ENCODE measurements around the gene IMPA2. TPM values are rescaled to one million over a fixed set of nuclear protein-coding genes. Genes with fewer than 3 reads are reported as not detected.

Gene IMPA2
- total RNA-seq, 1 donor from 2014 or later, result 41.9 TPM

- peak overlapping the region; percentile 72 for H3K4me2 ChIP-seq
These were observed 664 bp upstream of the IMPA2 start for GRCh38 chr18:11980494-11981191.

DNA sequence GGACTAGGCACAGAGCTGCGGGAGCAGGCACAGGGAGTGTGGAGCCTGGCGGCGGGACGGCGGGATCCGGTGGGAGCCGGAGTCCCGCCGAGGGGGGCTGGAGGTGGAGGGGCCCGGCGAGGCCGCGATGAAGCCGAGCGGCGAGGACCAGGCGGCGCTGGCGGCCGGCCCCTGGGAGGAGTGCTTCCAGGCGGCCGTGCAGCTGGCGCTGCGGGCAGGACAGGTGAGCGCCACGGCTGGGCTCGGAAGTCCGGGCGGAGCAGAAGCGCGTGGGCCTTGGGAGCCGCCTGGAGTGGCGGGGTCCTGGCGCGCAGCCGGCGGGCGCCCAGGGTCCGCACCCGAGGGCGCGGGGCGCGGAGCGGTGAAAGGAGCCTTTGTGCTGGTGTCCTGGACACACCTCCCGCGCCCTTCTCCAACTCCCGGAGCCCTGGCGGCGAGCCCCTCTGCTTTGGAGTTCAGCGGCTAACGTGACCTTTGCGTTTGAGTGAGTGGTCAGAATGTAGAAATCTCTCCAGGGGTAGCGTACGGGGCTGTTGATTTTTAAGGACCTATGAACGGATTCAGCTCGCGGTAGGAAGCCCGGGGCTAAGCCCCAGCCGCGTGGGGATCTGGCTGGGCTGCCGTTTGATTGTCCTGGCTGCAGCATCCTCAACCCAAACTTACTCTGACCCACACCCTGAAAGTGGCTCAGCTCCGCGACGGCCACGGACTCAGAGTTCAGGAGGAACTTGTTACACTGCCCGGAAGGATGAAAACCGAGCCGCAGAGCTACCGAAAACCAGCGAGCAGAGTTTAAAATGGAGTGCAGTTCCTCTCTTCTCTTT lies 448 bp downstream of the IMPA2 start:
- peaks cover 53% of the 10 kb centered on the region for H3K4me1 Mint-ChIP-seq
- H3K9me3 ChIP-seq (ENCODE audit: low read depth), result no peaks in the 10 kb centered on the region
- peak; percentile 87 for DNase-seq (ENCODE audit: low spot score)
- peak; percentile 40 for TF ChIP-seq EZH2 (IDR thresholded peaks at IDR 0.05)
- TF ChIP-seq CTCF (IDR thresholded peaks at IDR 0.05), result peak; percentile 7
- no peak for TF ChIP-seq EZH2phosphoT487 (IDR thresholded peaks at IDR 0.05)
- H3K36me3 Mint-ChIP-seq, result peaks cover 2% of the 10 kb centered on the region
- H3K9me3 Mint-ChIP-seq, result peaks cover 3% of the 10 kb centered on the region
- peak overlapping the region; percentile 91 for H3K4me3 ChIP-seq
- H3K27me3 ChIP-seq, result peaks cover 9% of the 10 kb centered on the region
- H3K4me3 Mint-ChIP-seq, result peak overlapping the region; percentile 97
- peak overlapping the region; percentile 74 for H3K27ac Mint-ChIP-seq
- peaks cover 46% of the 10 kb centered on the region for H3K79me2 ChIP-seq (ENCODE audit: low read depth)
- H3K36me3 ChIP-seq, result no peaks in the 10 kb centered on the region
- peaks cover 37% of the 10 kb centered on the region for H4K20me1 ChIP-seq (ENCODE audit: low read depth)
- peak overlapping the region; percentile 83 for H3K4me2 ChIP-seq
- H3K9ac ChIP-seq, result peak overlapping the region; percentile 21
- peak overlapping the region; percentile 72 for H3K27ac ChIP-seq
- peaks cover 29% of the 10 kb centered on the region for H3K4me1 ChIP-seq
- H2AFZ ChIP-seq (replicated peaks), result peak overlapping the region; percentile 84
- peaks cover 12% of the 10 kb centered on the region for H3K27me3 Mint-ChIP-seq (ENCODE audit: insufficient read depth, low read depth)
- peaks cover 36% of the 10 kb centered on the region for H3F3A ChIP-seq (ENCODE audit: low read depth)

More at GRCh38 chr18:11980494-11981191, 664 bp upstream of the IMPA2 start:
- Mint-ChIP-seq H3K9me3 (peaks cover 3% of the 10 kb centered on the region), H3K4me3 (peak overlapping the region; percentile 86), H3K4me1 (peaks cover 50% of the 10 kb centered on the region), H3K36me3 (peaks cover 2% of the 10 kb centered on the region), H3K27ac (peak overlapping the region; percentile 82), H3K27me3 (ENCODE audit: insufficient read depth, low read depth) (peaks cover 12% of the 10 kb centered on the region)
- Histone ChIP-seq H3K4me1 (peaks cover 22% of the 10 kb centered on the region), H3K27me3 (peaks cover 9% of the 10 kb centered on the region), H3K9ac (no peak overlapping the region), H3K36me3 (no peaks in the 10 kb centered on the region), H3K4me3 (peak overlapping the region; percentile 91), H3K27ac (peak overlapping the region; percentile 77), H4K20me1 (ENCODE audit: low read depth) (peaks cover 26% of the 10 kb centered on the region), H2AFZ (replicated peaks) (peak overlapping the region; percentile 87), H3F3A (ENCODE audit: low read depth) (peaks cover 36% of the 10 kb centered on the region), H3K79me2 (ENCODE audit: low read depth) (peaks cover 35% of the 10 kb centered on the region), H3K9me3 (ENCODE audit: low read depth) (no peaks in the 10 kb centered on the region)
- DNase-seq (ENCODE audit: low spot score), result peak; percentile 99
- TF ChIP-seq EZH2 (IDR thresholded peaks at IDR 0.05) (no peak), CTCF (IDR thresholded peaks at IDR 0.05) (no peak), EZH2phosphoT487 (IDR thresholded peaks at IDR 0.05) (no peak)

GRCh38 chr18:11982981-11983380 lies 1.7 kb downstream of the IMPA2 start:
- peak overlapping the region; percentile 97 for H3K4me3 Mint-ChIP-seq

More at GRCh38 chr18:11982981-11983380, 1.7 kb downstream of the IMPA2 start:
- H3K36me3 ChIP-seq, result no peaks in the 10 kb centered on the region
- no peak overlapping the region for H3K27ac ChIP-seq
- H3F3A ChIP-seq (ENCODE audit: low read depth), result peaks cover 36% of the 10 kb centered on the region
- Mint-ChIP-seq H3K4me1 (peaks cover 46% of the 10 kb centered on the region), H3K27ac (no peak overlapping the region), H3K27me3 (ENCODE audit: insufficient read depth, low read depth) (peaks cover 13% of the 10 kb centered on the region), H3K36me3 (peaks cover 2% of the 10 kb centered on the region), H3K9me3 (peaks cover 3% of the 10 kb centered on the region)
- H3K27me3 ChIP-seq, result peaks cover 9% of the 10 kb centered on the region
- no peak overlapping the region for H3K9ac ChIP-seq
- H2AFZ ChIP-seq (replicated peaks), result no peak overlapping the region
- peaks cover 29% of the 10 kb centered on the region for H3K4me1 ChIP-seq
- no peak for DNase-seq (ENCODE audit: low spot score)
- peaks cover 58% of the 10 kb centered on the region for H3K79me2 ChIP-seq (ENCODE audit: low read depth)
- peak overlapping the region; percentile 83 for H3K4me2 ChIP-seq
- H3K4me3 ChIP-seq, result peak overlapping the region; percentile 91
- H4K20me1 ChIP-seq (ENCODE audit: low read depth), result peaks cover 49% of the 10 kb centered on the region
- TF ChIP-seq CTCF (IDR thresholded peaks at IDR 0.05), result no peak
- TF ChIP-seq EZH2 (IDR thresholded peaks at IDR 0.05), result no peak
- TF ChIP-seq EZH2phosphoT487 (IDR thresholded peaks at IDR 0.05), result no peak
- no peaks in the 10 kb centered on the region for H3K9me3 ChIP-seq (ENCODE audit: low read depth)

Data from neural progenitor cell (in vitro differentiated cells).